GM19397 (cell line): ENCODE data around the gene GANAB.
"Not testable (repeated sequence)": the region's sequence is repeated elsewhere in the genome, so short reads cannot be mapped to it uniquely, and the experiment has no call there.

Experiments used
- ATAC-seq: cut with Tn5 transposase; IDR thresholded peaks from one replicate; pipeline ENCODE4 v1.9.1; 2021; ENCODE audit warnings: mild to moderate bottlenecking, moderate library complexity; ENCODE audit not compliant: unreplicated experiment

GANAB gene

GRCh38 chr11:62621567-62622470 is 24.6 kb downstream of the GANAB start, which contains the start of gene B3GAT3:
Gene B3GAT3, minus strand, starts transcription at chr11:62621986. Its CDS starts 39 bp downstream, at chr11:62621947.
- ATAC-seq = peak; percentile 93

GRCh38 chr11:62621027-62621566 is 25.3 kb downstream of the GANAB start:
- ATAC-seq = no peak

- not testable (repeated sequence) for ATAC-seq
Observed at GRCh38 chr11:62616957-62617356, 29.5 kb downstream of the GANAB start.

- ATAC-seq = no peak
Observed at GRCh38 chr11:62615521-62615920, 30.9 kb downstream of the GANAB start.

GRCh38 chr11:62614275-62614674 is 32.1 kb downstream of the GANAB start:
- ATAC-seq = no peak

GRCh38 chr11:62613291-62613778 is 33.1 kb downstream of the GANAB start:
- ATAC-seq = no peak

GRCh38 chr11:62612366-62613290 is 33.8 kb downstream of the GANAB start, which contains the start of the genes EML3 and ROM1:
Gene EML3, minus strand, starts transcription at chr11:62612775. Its CDS starts 318 bp downstream, at chr11:62612457.
Gene ROM1, plus strand, starts transcription at chr11:62613257. Its CDS starts 25 bp downstream, at chr11:62613282.
- ATAC-seq = peak; percentile 67

- ATAC-seq = no peak
Observed at GRCh38 chr11:62611705-62612365, 34.6 kb downstream of the GANAB start.

GRCh38 chr11:62610814-62611704 is 35.4 kb downstream of the GANAB start:
- ATAC-seq = no peak

GRCh38 chr11:62610403-62610802 is 36.0 kb downstream of the GANAB start:
- no peak for ATAC-seq

- no peak for ATAC-seq
Observed at GRCh38 chr11:62608776-62609175, 37.6 kb downstream of the GANAB start.

GRCh38 chr11:62607714-62608113 is 38.7 kb downstream of the GANAB start:
- no peak for ATAC-seq

GRCh38 chr11:62605902-62606301 is 40.5 kb downstream of the GANAB start:
- no peak for ATAC-seq

GRCh38 chr11:62605467-62605866 is 40.9 kb downstream of the GANAB start:
- ATAC-seq = no peak

GRCh38 chr11:62604460-62605120 is 41.8 kb downstream of the GANAB start:
- ATAC-seq = no peak

GRCh38 chr11:62603776-62604299 is 42.6 kb downstream of the GANAB start:
- ATAC-seq = no peak

GRCh38 chr11:62603072-62603408 is 43.4 kb downstream of the GANAB start:
- ATAC-seq = no peak
